SU-DHL-6 (cell line): Measurements from ENCODE around the gene SNRPD3.

Experiments
- H2AFZ ChIP-seq: fragments of 200-600 bp; sonication (generic); 2 replicates; pipeline ENCODE4 v1.6.1; 2014; ENCODE audit warnings: low read depth, mild to moderate bottlenecking, moderate library complexity, mixed read lengths, antibody characterized with exemption, low read length; ENCODE audit not compliant: severe bottlenecking
- H3F3A ChIP-seq: fragments of 200-600 bp; shearing (Covaris generic); 2 replicates; pipeline ENCODE4 v1.6.0; 2016; ENCODE audit warnings: antibody characterized with exemption, mild to moderate bottlenecking; ENCODE audit not compliant: insufficient read depth
- H3K27ac ChIP-seq: fragments of 200-600 bp; sonication (generic); 2 replicates; pipeline ENCODE4 v1.5.1; 2016; ENCODE audit warnings: low read depth, mild to moderate bottlenecking, low read length, moderate library complexity, mixed read lengths
- H3K27me3 ChIP-seq: fragments of 200-600 bp; sonication (generic), shearing (Covaris generic); 2 replicates; pipeline ENCODE4 v1.6.0; 2014; ENCODE audit warnings: mild to moderate bottlenecking, low read length
- H3K36me3 ChIP-seq: fragments of 200-600 bp; sonication (generic); 2 replicates; pipeline ENCODE4 v1.6.1; 2014; ENCODE audit warnings: mild to moderate bottlenecking, low read length, mixed read lengths
- H3K4me2 ChIP-seq: fragments of 300-600, 200-600 bp; shearing (Covaris generic), sonication (generic); 2 replicates; pipeline ENCODE4 v1.6.0; 2014; ENCODE audit warnings: low read length, low read depth, mild to moderate bottlenecking; ENCODE audit not compliant: poor library complexity, severe bottlenecking
- H3K4me3 ChIP-seq: fragments of 200-600 bp; sonication (generic); 2 replicates; pipeline ENCODE4 v1.5.1; 2014; ENCODE audit warnings: antibody characterized with exemption, low read length, mild to moderate bottlenecking, mixed read lengths; ENCODE audit not compliant: insufficient read depth, poor library complexity, severe bottlenecking
- H3K79me2 ChIP-seq: fragments of 200-600 bp; sonication (generic); 2 replicates; pipeline ENCODE4 v1.6.1; 2014; ENCODE audit warnings: mild to moderate bottlenecking, low read length, moderate library complexity; ENCODE audit not compliant: insufficient read depth
- H3K9ac ChIP-seq: fragments of 200-600 bp; sonication (generic); 2 replicates; pipeline ENCODE4 v1.7.0; 2014; ENCODE audit warnings: mild to moderate bottlenecking, low read length
- H3K9me2 ChIP-seq: fragments of 200-600 bp; sonication (generic); replicated peaks from 2 replicates; pipeline ENCODE4 v1.6.1; 2014; ENCODE audit warnings: low read length; ENCODE audit not compliant: insufficient read depth
- H3K9me3 ChIP-seq: fragments of 200-600 bp; sonication (generic); 2 replicates; pipeline ENCODE4 v1.6.1; 2014; ENCODE audit warnings: low read length, mixed read lengths; ENCODE audit not compliant: insufficient read depth
- H4K20me1 ChIP-seq: fragments of 200-600 bp; sonication (generic); 2 replicates; pipeline ENCODE4 v1.6.1; 2014; ENCODE audit warnings: low read depth, mild to moderate bottlenecking, antibody characterized with exemption, low read length, moderate library complexity, mixed read lengths
- CTCF ChIP-seq: fragments of 200-600 bp; sonication (generic); IDR thresholded peaks from one replicate; pipeline ENCODE4 v1.5.1; 2017; ENCODE audit warnings: antibody characterized with exemption, mild to moderate bottlenecking, low read length, moderate library complexity; ENCODE audit not compliant: insufficient read depth, poor library complexity, severe bottlenecking
- EZH2phosphoT487 ChIP-seq: fragments of 200-600 bp; sonication (generic), shearing (Covaris generic); conservative IDR thresholded peaks from 2 replicates; pipeline ENCODE4 v1.6.1; 2018; ENCODE audit warnings: mild to moderate bottlenecking, antibody characterized with exemption, low read length, moderate library complexity, mixed read lengths

The SNRPD3 gene

GRCh38 chr22:24554313-24555164 is 1.3 kb upstream of the SNRPD3 start, which contains the start of gene GUCD1:
Gene GUCD1 (minus strand): TSS chr22:24555138. CDS start chr22:24554991, 147 bp downstream.
- Histone ChIP-seq H4K20me1 (peaks cover 5% of the 10 kb centered on the region; the same call in 1 of the 2 replicates), H3K4me2 (peak within 1 kb of the TSS; percentile 100), H3K9me2 (no peaks in the 10 kb centered on the region), H3F3A (no peaks in the 10 kb centered on the region), H3K9me3 (no peaks in the 10 kb centered on the region), H3K27me3 (no peaks in the 10 kb centered on the region), H3K27ac (peak within 1 kb of the TSS; percentile 89), H3K9ac (peak within 1 kb of the TSS; percentile 99), H2AFZ (peak within 1 kb of the TSS; percentile 96), H3K4me3 (peak within 1 kb of the TSS; percentile 97), H3K36me3 (peaks cover 17% of the 10 kb centered on the region), H3K79me2 (peaks cover 88% of the 10 kb centered on the region)
- no peak for TF ChIP-seq CTCF
- no peak for TF ChIP-seq EZH2phosphoT487

GRCh38 chr22:24559471-24559870 is 3.7 kb downstream of the SNRPD3 start:
- Histone ChIP-seq H3K4me3 (no peak overlapping the region), H3K9ac (no peak overlapping the region), H3K79me2 (peaks cover 88% of the 10 kb centered on the region), H2AFZ (no peak overlapping the region), H3F3A (no peaks in the 10 kb centered on the region), H3K27me3 (no peaks in the 10 kb centered on the region), H3K9me2 (no peaks in the 10 kb centered on the region), H4K20me1 (peaks cover 11% of the 10 kb centered on the region; the same call in 1 of the 2 replicates), H3K27ac (no peak overlapping the region), H3K9me3 (no peaks in the 10 kb centered on the region), H3K4me2 (no peak overlapping the region), H3K36me3 (peaks cover 23% of the 10 kb centered on the region)
- TF ChIP-seq EZH2phosphoT487 = no peak
- no peak for TF ChIP-seq CTCF

GRCh38 chr22:24563246-24563645 is 7.4 kb downstream of the SNRPD3 start:
- Histone ChIP-seq H3K36me3 (peaks cover 13% of the 10 kb centered on the region), H3F3A (no peaks in the 10 kb centered on the region), H3K9me3 (no peaks in the 10 kb centered on the region), H3K9me2 (no peaks in the 10 kb centered on the region), H3K9ac (no peak overlapping the region), H3K79me2 (peaks cover 87% of the 10 kb centered on the region), H3K27me3 (no peaks in the 10 kb centered on the region), H3K4me2 (no peak overlapping the region), H4K20me1 (peaks cover 12% of the 10 kb centered on the region; the same call in 1 of the 2 replicates), H2AFZ (no peak overlapping the region), H3K27ac (no peak overlapping the region), H3K4me3 (no peak overlapping the region)
- TF ChIP-seq CTCF (no peak), EZH2phosphoT487 (no peak)
